Right forelimb (tissue), 1 donor: ENCODE results near the gene ACAT2.
"Not testable (repeated sequence)": the region's sequence is repeated elsewhere in the genome, so short reads cannot be mapped to it uniquely, and the experiment has no call there.

Experiments
- DNase-seq: peaks from one replicate; pipeline ENCODE4 v3.0.0-alpha.2; 2018

ACAT2 gene

GRCh38 chr6:159732550-159732949 lies 29.3 kb upstream of the ACAT2 start:
- DNase-seq, result not testable (repeated sequence)

GRCh38 chr6:159733395-159733794 lies 28.4 kb upstream of the ACAT2 start:
- not testable (repeated sequence) for DNase-seq

GRCh38 chr6:159736908-159737307 lies 24.9 kb upstream of the ACAT2 start:
- no peak for DNase-seq

GRCh38 chr6:159739341-159739740 lies 22.5 kb upstream of the ACAT2 start:
- no peak for DNase-seq

GRCh38 chr6:159742165-159742564 lies 19.7 kb upstream of the ACAT2 start:
- no peak for DNase-seq

GRCh38 chr6:159745081-159745480 lies 16.8 kb upstream of the ACAT2 start:
- DNase-seq, result no peak

- no peak for DNase-seq
Measured at GRCh38 chr6:159746759-159747158, 15.1 kb upstream of the ACAT2 start.

GRCh38 chr6:159748127-159748526 lies 13.7 kb upstream of the ACAT2 start:
- not testable (repeated sequence) for DNase-seq

- DNase-seq, result no peak
Measured at GRCh38 chr6:159751448-159751847, 10.4 kb upstream of the ACAT2 start.

- DNase-seq, result no peak
Measured at GRCh38 chr6:159753081-159753872, 8.6 kb upstream of the ACAT2 start.

- no peak for DNase-seq
Measured at GRCh38 chr6:159754401-159754800, 7.4 kb upstream of the ACAT2 start.

- no peak for DNase-seq
Measured at GRCh38 chr6:159754959-159755914, 6.6 kb upstream of the ACAT2 start.

GRCh38 chr6:159756508-159756907 lies 5.3 kb upstream of the ACAT2 start:
- DNase-seq, result no peak

GRCh38 chr6:159758031-159759001 lies 3.5 kb upstream of the ACAT2 start:
- no peak for DNase-seq

- no peak for DNase-seq
Measured at GRCh38 chr6:159759645-159760044, 2.2 kb upstream of the ACAT2 start.

GRCh38 chr6:159760602-159761057 lies 1.2 kb upstream of the ACAT2 start:
- DNase-seq, result no peak

- no peak for DNase-seq
Measured at GRCh38 chr6:159761129-159761872, 544 bp upstream of the ACAT2 start.

- DNase-seq, result no peak
Measured at GRCh38 chr6:159762681-159763293, 942 bp downstream of the ACAT2 start.

- no peak for DNase-seq
Measured at GRCh38 chr6:159766906-159767305, 5.1 kb downstream of the ACAT2 start.

GRCh38 chr6:159769470-159769869 lies 7.6 kb downstream of the ACAT2 start:
- no peak for DNase-seq

GRCh38 chr6:159772196-159772595 lies 10.4 kb downstream of the ACAT2 start:
- no peak for DNase-seq
